K562 (cell line): ENCODE measurements around the gene TYRO3.

Source experiments
- ARNT ChIP-seq, 2 experiments: fragments of 450-650 bp; IDR thresholded peaks; 2 replicates each; pipeline ENCODE4 v1.6.1; 2016; ENCODE audit warnings: mild to moderate bottlenecking in 1 of 2
- ATF7 ChIP-seq: fragments of 450-650 bp; IDR thresholded peaks from 2 replicates; pipeline ENCODE4 v1.7.1; 2014; ENCODE audit warnings: mild to moderate bottlenecking, moderate library complexity
- HIVEP1 ChIP-seq: fragments of 250-450 bp; sonication (Bioruptor Pico); IDR thresholded peaks from 2 replicates; pipeline ENCODE4 v1.4.0; 2020; ENCODE audit warnings: mild to moderate bottlenecking
- HLTF ChIP-seq: fragments of 450-650 bp; IDR thresholded peaks from 2 replicates; pipeline ENCODE4 v1.6.1; 2016
- ILK ChIP-seq: fragments of 450-650 bp; IDR thresholded peaks from 2 replicates; pipeline ENCODE4 v1.6.1; 2016; ENCODE audit warnings: missing genetic modification characterization, low read depth, mild to moderate bottlenecking, missing compliant biosample characterization, moderate library complexity, borderline replicate concordance
- MCM3 ChIP-seq: fragments of 450-650 bp; IDR thresholded peaks from 2 replicates; pipeline ENCODE4 v1.6.1; 2016
- PCBP2 ChIP-seq: fragments of 200-400 bp; formaldehyde crosslinking; IDR thresholded peaks from 2 replicates; pipeline ENCODE4 v1.6.1; 2018; ENCODE audit warnings: low read length, low read depth, mild to moderate bottlenecking, moderate library complexity; ENCODE audit not compliant: poor library complexity, severe bottlenecking
- SPI1 ChIP-seq: IDR thresholded peaks from 2 replicates; pipeline ENCODE4 v1.6.1; 2011; ENCODE audit warnings: low read depth, low read length, control low read depth, borderline replicate concordance
- U2AF2 ChIP-seq: fragments of 200-400 bp; formaldehyde crosslinking; optimal IDR thresholded peaks from 2 replicates; pipeline ENCODE3; 2017; ENCODE audit warnings: low read depth, mild to moderate bottlenecking, low read length
- ZNF217 ChIP-seq: sonication (generic); formaldehyde crosslinking; IDR thresholded peaks from 2 replicates; pipeline ENCODE4 v1.8.0; 2022; ENCODE audit warnings: mild to moderate bottlenecking, missing genetic modification reagents
- ZNF699 ChIP-seq: fragments of 250-450 bp; sonication (Bioruptor Pico); IDR thresholded peaks from 2 replicates; pipeline ENCODE4 v1.8.0; 2021; ENCODE audit warnings: mild to moderate bottlenecking, moderate library complexity; ENCODE audit not compliant: insufficient replicate concordance

DNA sequence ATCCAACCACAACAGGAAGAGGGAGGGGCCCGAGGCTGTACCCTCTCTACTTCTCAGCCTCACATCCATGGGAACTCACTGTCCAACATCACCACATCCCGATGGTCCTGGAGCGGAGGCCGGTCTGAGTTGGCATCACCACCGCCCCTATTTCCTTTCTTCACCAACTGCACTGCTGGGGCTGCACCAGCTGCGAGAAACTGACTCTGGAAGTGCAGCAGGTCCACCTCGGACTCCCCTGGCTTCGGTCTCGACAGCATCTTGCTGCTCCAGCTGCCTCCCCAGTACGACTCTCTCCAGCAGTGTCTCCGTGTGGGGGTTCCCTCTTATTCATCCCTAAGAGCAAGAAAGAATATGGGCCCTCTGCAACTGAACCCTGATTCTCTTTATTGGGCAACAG lies 22.1 kb upstream of the TYRO3 start:
- TF ChIP-seq U2AF2 (no peak), PCBP2 (no peak), HIVEP1 (CRISPR knock-in tag) (no peak), ILK (tag) (no peak), MCM3 (no peak), ZNF699 (CRISPR knock-in tag) (no peak), ZNF217 (CRISPR knock-in tag) (no peak), SPI1 (no peak), HLTF (no peak), ATF7 (no peak), ARNT (IDR thresholded peaks at IDR 0.05) (no peak)
